Glomerular visceral epithelial cell (primary cell): ENCODE data around the gene KLK1.
A peak's percentile ranks its signal among the peaks of the same experiment; 100 is the strongest.
"Not testable (repeated sequence)": the region's sequence is repeated elsewhere in the genome, so short reads cannot be mapped to it uniquely, and the experiment has no call there.

Experiments
- DNase-seq: peaks from one replicate; pipeline ENCODE4 v3.0.0-alpha.2; 2016; ENCODE audit errors: extremely low spot score

Gene KLK1

DNA sequence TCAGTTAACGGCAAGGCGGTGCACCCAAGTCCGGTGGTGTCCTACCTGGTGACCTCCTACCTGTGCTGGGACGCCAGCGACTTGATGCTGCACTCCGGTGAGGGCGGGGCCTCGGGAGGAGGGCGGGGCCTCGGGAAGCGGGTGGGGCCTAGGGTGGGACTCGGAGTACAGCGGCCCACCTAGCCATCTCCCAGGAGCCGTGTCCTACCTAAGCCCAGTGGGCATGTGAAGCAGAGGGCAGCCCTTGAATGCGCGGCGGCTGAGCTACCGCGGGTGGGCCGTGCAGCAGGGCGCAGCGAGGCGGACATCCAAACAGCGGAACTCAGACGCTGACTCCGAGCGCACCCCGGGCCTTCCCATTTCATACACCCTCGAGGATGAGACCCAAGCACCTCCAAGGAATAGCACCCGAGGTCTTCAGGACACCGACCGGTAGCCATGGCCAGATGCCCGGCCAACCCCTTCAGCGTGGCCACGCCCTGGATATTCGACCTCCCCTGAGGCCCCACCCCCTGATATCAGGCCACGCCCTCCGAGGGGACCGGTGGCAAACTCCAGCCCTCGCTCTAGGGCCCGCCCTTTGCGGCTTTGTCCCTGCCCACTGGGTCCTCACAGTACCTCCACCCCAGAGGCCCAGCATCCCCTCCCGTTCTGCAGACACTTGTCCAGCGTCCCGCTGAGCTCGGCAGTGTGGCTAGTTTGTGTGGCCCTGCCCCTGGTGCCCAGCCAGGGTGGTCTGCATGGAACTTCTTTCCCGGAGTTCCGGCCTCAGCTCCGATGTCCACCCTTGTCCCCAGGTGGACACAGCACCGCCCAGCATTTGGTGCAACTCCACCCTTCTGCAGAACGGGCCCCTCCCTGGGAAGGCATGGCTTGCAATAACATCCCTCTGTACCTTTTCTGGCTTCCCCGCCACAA, 5.4 kb downstream of the KLK1 start:
- no peak for DNase-seq

GRCh38 chr19:50815439-50815838, 8.1 kb downstream of the KLK1 start:
- DNase-seq = no peak

GRCh38 chr19:50814883-50815282, 8.7 kb downstream of the KLK1 start:
- DNase-seq = no peak

GRCh38 chr19:50812474-50812873, 11.1 kb downstream of the KLK1 start:
- no peak for DNase-seq

DNA sequence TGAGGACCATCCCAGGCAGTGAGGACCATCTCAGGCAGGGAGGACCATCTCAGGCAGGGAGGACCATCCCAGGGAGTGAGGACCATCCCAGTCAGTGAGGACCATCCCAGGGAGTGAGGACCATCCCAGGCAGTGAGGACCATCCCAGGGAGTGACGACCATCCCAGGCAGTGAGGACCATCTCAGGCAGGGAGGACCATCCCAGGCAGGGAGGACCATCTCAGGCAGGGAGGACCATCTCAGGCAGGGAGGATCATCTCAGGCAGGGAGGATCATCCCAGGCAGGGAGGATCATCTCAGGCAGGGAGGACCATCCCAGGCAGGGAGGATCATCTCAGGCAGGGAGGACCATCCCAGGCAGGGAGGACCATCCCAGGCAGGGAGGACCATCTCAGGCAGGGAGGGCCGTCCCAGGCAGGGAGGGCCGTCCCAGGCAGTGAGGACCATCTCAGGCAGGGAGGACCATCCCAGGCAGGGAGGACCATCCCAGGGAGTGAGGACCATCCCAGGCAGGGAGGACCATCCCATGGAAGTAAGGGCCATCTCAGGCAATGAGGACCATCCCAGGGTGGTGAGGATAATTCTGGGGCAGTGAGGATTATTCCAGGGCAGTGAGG, 11.9 kb downstream of the KLK1 start:
- not testable (repeated sequence) for DNase-seq

DNA sequence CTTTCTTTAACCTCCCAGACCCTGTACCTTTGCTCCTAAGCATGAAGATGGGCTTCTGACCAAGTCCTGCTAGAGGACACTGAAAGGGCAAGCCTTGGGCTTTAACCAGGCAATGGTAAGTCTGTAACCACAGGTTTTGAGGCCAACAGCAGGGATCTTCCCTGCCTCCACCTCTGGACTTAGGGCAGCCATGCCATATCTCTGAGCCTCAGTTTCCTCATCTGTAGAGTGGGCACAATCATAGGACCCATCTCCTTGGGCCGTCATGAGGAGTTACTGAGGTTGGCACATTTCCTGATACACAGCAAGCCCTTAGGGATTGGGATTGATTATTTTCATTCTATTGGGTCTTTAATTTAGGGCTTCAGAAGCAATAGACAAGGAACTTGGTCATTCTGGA, 14.7 kb downstream of the KLK1 start:
- DNase-seq = no peak

DNA sequence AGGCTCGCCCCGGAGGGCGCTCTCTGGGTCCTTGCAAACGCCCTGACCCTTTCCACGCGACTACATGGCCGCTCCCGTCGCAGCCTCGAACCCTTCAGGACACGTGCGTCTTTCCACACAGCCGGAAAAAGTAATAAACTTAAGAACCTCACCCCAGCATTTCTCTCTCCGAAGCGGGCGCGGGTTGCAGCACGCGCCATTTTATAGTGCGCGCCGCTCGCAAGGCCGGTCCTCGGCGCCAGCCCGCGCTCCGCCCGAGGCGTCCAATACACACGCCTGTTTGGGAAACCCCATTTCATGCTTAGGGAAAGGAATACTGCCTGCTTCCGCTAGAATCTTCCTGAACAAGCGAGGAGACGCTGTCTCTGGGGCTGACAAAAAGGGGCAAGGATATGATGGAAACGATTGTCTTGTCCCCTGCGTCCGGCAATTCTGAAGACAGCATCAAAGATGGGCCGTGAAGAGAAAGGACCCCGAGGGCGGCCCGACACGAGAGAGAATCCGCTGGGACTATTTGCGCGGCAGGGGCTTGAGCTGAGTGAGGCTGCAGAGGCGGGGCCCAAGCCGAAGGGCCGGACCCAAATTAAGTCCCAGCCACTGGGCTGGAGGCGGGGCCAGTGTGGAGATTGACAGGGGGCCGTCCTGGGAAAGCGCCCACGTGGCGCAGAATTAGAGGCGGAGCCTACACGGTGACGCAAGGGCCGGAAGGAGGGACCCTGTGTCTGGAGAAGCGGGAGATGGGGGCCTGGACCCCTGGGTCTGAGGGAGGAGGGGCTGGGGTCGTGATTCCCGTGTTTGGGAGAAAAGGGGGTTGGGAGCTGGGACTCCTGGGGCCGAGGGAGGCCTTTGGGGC, 18.9 kb downstream of the KLK1 start:
- DNase-seq = peak; percentile 99

DNA sequence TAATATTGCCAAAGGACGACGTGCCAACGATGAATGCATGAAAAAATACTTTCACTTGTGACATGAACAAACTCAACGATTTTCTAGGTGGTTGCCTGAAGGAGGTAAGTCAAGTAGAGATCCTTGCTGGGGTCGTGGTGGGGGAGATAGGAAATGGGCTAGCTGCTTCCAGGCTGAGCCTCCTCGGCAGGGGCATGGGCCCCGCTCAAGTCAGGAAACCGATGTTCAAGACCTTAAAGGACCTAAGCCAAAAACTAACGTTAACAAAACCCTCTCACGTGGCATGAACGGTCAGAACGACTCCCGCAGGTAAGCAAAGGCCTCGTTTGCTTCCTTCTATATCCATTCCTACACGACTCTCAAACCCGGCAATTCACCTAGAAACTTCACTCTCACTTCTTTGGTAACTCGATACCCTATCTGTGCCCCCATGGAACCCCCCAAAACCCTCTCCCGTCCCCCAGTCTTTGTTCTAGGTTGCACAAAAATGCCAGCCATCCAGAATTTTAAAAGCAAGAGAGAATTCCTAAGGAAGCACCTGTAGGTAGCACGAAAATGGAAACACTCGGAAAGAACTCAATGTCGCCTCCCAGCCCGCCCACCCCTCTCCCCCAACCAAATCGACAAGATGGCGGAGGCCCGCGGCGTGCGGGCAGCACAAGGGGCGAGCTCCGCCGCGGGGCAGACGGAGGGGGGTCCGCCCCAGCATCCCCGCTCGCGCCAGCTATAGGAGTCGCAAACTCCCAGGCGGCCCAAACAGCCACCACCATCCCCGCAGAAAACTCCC, 19.8 kb downstream of the KLK1 start:
- peak; percentile 41 for DNase-seq

- no peak for DNase-seq
Observed at GRCh38 chr19:50801107-50801506, 22.5 kb downstream of the KLK1 start.

- DNase-seq = no peak
Observed at GRCh38 chr19:50799547-50799851, 24.1 kb downstream of the KLK1 start.

- no peak for DNase-seq
Observed at GRCh38 chr19:50798659-50799546, 24.7 kb downstream of the KLK1 start.

- no peak for DNase-seq
Observed at GRCh38 chr19:50797781-50798658, 25.6 kb downstream of the KLK1 start.

GRCh38 chr19:50797429-50797780, 26.2 kb downstream of the KLK1 start:
- no peak for DNase-seq

- DNase-seq = no peak
Observed at GRCh38 chr19:50796634-50797428, 26.8 kb downstream of the KLK1 start.

GRCh38 chr19:50796128-50796633, 27.4 kb downstream of the KLK1 start:
- no peak for DNase-seq

- DNase-seq = no peak
Observed at GRCh38 chr19:50795664-50796073, 27.9 kb downstream of the KLK1 start.

GRCh38 chr19:50794876-50795663, 28.5 kb downstream of the KLK1 start:
- DNase-seq = peak; percentile 58
